SW 1271 (cell line): ENCODE data around the gene LILRB4.
"Not testable (repeated sequence)": the region's sequence is repeated elsewhere in the genome, so short reads cannot be mapped to it uniquely, and the experiment has no call there.

Experiments
- DNase-seq, 2 experiments: peaks; one replicate each; lab custom pipeline; 2025; lab: John Stamatoyannopoulos, UW

LILRB4 gene

DNA sequence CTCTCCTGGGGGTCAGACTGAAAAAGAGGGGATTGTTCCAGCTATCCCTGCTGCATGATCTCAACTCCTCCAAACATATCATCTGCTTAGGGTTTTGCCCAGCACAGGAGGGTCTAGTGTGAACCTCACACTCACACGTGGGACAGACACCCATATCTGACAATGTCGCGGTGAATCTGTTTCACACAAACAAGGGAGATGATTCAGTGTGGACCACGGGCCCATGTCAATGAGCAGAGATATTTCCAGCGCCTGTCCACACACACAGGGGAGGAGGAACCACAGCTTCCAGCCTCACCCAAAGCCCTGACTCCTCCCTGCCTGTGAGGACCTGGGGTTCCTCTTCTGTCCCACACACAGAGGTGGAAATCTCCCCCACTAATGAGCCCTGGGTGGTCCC, 31.9 kb downstream of the LILRB4 start:
- DNase-seq: no peak

DNA sequence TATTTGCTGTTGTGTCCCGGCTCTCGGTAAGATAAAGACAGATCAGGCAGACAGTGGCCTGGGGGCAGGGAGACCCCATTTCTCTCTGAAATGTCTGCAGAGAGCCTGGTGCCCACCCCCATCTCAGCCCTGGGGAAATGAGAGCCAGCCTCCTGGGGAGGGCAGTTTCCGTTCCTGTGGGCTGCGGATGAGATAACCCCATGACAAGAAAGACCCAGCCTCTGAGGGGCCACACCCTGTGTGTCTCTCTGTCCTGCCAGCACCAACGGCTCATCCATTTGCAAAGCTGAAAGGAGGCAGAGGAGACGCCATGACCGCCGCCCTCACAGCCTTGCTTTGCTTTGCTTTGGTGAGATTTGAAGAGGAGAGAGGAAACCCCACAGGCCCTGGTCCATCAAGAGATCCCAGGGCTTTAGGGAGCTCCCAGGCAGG, 33.3 kb downstream of the LILRB4 start:
- no peak for DNase-seq

DNA sequence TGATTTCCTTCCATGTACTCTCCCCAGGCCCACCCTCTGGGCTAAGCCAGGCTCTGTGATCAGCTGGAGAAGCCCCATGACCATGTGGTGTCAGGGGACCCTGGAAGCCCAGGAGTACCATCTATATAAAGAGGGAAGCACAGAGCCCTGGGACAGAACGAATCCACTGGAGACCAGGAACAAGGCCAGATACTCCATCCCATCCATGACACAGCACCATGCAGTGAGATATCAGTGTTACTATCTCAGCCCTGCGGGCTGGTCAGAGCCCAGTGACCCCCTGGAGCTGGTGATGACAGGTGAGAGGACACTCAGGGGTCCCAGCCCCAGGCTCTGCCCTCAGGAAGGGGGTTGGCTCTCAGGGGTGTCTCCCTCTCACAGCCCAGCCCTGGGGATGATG, 34.0 kb downstream of the LILRB4 start:
- DNase-seq: no peak

GRCh38 chr19:54697716-54698115, 34.9 kb downstream of the LILRB4 start:
- not testable (repeated sequence) for DNase-seq

GRCh38 chr19:54704928-54705327, 42.1 kb downstream of the LILRB4 start:
- no peak for DNase-seq

DNA sequence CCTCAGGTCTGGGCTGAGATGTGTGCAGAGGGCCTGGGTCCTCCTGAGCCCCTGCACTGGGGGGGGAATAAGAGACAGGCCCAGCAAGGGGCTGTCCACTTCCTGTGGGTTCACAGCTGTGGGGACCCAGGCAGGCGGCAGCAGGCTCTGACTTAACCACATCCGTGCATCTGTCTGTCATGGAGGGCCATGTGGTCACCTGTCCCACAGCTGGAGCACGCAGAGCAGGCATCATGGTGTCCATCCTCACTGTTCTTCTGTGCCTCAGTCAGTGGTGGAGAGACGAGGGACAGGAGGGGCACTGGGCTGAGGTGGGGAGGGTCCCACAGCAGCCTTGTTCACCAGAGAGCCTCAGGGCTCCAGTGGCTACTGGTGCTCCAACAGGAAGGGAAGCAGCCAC, 45.2 kb downstream of the LILRB4 start:
- DNase-seq: no peak

- DNase-seq: peak in 1 of 2 experiments; percentile 73
Measured at GRCh38 chr19:54708781-54709180, 46.0 kb downstream of the LILRB4 start.

GRCh38 chr19:54709212-54709948, 46.6 kb downstream of the LILRB4 start:
- DNase-seq: no peak

DNA sequence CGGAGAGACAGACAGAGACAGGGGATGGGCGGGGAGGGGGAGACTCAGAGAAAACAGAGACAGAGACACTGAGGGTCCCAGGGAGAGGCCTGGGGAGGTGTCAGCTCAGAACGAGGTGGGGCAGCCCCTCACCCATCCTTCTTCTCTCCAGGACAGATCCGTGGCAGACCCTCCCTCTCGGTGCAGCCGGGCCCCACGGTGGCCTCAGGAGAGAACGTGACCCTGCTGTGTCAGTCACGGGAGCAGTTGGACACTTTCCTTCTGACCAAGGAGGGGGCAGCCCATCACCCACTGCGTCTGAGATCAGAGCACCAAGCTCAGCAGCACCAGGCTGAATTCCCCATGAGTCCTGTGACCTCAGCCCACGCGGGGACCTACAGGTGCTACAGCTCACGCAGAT, 47.2 kb downstream of the LILRB4 start:
- not testable (repeated sequence) for DNase-seq
